Adrenal gland (tissue), 12 donors: ENCODE measurements around the gene MED13. TPM values are rescaled to one million over a fixed set of nuclear protein-coding genes. Genes with fewer than 3 reads are reported as not detected.

ENCODE experiments used
- DNase-seq, 7 donors: peaks; one replicate each; pipeline ENCODE4 v3.0.0-alpha.2; 2019 to 2020
- H3K27ac ChIP-seq, 5 donors: fragments of 200-600 bp; sonication (generic) in 4 of 5; 1 replicate in 3 of 5; 2 replicates in 2 of 5; pipeline versions ENCODE4 v1.5.1 to v1.8.0; 2016 to 2020; ENCODE audit warnings: mild to moderate bottlenecking in 1 of 5
- H3K27me3 ChIP-seq: fragments of 200-600 bp; 2 replicates; pipeline ENCODE4 v1.8.0; 2021
- H3K36me3 ChIP-seq, 2 donors: fragments of 200-600 bp; replicated peaks in 1 of 2; 1 replicate in 1 of 2; 2 replicates in 1 of 2; pipeline versions ENCODE4 v1.5.1 to v1.8.0; 2018 to 2022
- H3K4me1 ChIP-seq, 2 donors: fragments of 200-600 bp; replicated peaks in 1 of 2; 1 replicate in 1 of 2; 2 replicates in 1 of 2; pipeline versions ENCODE4 v1.5.1 to v1.8.0; 2018 to 2021
- H3K4me3 ChIP-seq, 4 donors: fragments of 200-600 bp; sonication (generic) in 3 of 4; one replicate each; pipeline ENCODE4 v1.5.1; 2016 to 2018
- H3K9me3 ChIP-seq, 3 donors: fragments of 200-600 bp; sonication (generic) in 1 of 3; replicated peaks in 1 of 3; 1 replicate in 2 of 3; 2 replicates in 1 of 3; pipeline versions ENCODE4 v1.5.1 to v1.8.0; 2016 to 2021
- POLR2A ChIP-seq, 2 donors: fragments of 450-650 bp; IDR thresholded peaks; one replicate each; pipeline ENCODE4 v1.6.1; 2017; ENCODE audit warnings: antibody characterized with exemption in 2 of 2, mild to moderate bottlenecking in 2 of 2, moderate library complexity in 1 of 2
- WGBS, 4 donors: extraction: QIAGEN DNeasy Blood & Tissue Kit in 2 of 4; methylation state at CpG; one replicate each; pipeline versions ENCODE4 v1.1.5 to v1.1.7; 2013 to 2017; 5-methylcytosine and 5-hydroxymethylcytosine counted together
- intact Hi-C, 2 donors: fragments of 100-400 bp; cut with DNase I; formaldehyde crosslinking; loops; one replicate each; pipeline versions ENCODE4 v1.14.1 to v1.15.0; 2022 to 2023
- polyA plus RNA-seq, 3 donors: library from polyadenylated mRNA; stranded (reverse); fragments of 200-250 nt in 2 of 3; fragments of 350-450 nt in 1 of 3; fragmentation: Illumina TruSeq in 1 of 3; extraction: RNeasy Lipid Tissue Mini Kit (QIAGEN cat#74804) in 1 of 3; gene quantifications; one replicate each; pipeline ENCODE4 v1.2.3, GENCODE V29; 2013 to 2014
- total RNA-seq, 9 donors: library from RNA; depleted of rRNA in 4 of 9; stranded (reverse); fragments of >200 nt in 4 of 9; fragments of 120-200 nt in 1 of 9; fragmentation: NEBNext Ultra II Directional in 1 of 9; extraction: Animal tissue kit (Norgen Biotek cat#: 25700) in 1 of 9; gene quantifications; one replicate each; pipeline versions ENCODE4 v1.1.0 to v1.2.4, GENCODE V29; 2013 to 2023
- TF ChIP-seq, protein P1 (sequence below), 6 experiments: fragments of 450-650 bp in 4 of 6; fragments of 200-600 bp in 2 of 6; sonication (generic) in 1 of 6; IDR thresholded peaks; 1 replicate in 5 of 6; 2 replicates in 1 of 6; pipeline versions ENCODE4 v1.5.1 to v1.8.0; 2016 to 2021; ENCODE audit warnings: antibody characterized with exemption in 6 of 6, mild to moderate bottlenecking in 2 of 6, moderate library complexity in 1 of 6
- donor health status: healthy with polysubstance abuse.
- donor health status: Bipolar disorder and iron deficiency.
- donor health status: DM: yes; HTN: yes; CAD: no.
- donor health status: DM: no; HTN: no; CAD: no.
- donor health status: DM: no; HTN: no; CAD: no.
- donor health status: DM: yes; HTN: yes; CAD: no.

Gene MED13
- total and polyA plus RNA-seq, 12 donors, result 8.2 to 62.3 (median 51.8) TPM

DNA sequence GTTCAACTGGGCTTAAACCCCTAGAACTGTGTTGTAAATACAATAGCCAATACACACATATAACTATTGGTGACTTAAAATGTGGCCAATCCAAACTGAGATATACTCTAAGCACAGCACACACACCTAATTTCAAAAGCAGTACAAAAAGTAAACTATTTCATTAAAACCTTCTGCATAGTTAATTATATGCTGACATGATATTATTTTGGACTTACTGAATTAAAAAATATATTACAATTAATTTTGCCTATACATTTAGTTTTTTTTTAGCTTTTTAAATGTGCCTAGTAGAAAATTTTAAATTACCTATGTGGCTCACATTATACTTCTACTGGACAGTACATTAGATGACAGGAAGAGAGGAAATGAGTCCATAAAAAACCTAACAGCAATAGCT, 21.5 kb downstream of the MED13 start:
- no peak for DNase-seq
- Histone ChIP-seq H3K9me3 (no peaks in the 10 kb centered on the region), H3K4me1 (no peaks in the 10 kb centered on the region), H3K27ac (no peak overlapping the region), H3K27me3 (no peaks in the 10 kb centered on the region), H3K4me3 (no peak overlapping the region), H3K36me3 (peaks cover 0 to 12% of the 10 kb centered on the region in 2 donors)
- intact Hi-C loops, result no loop called here
- TF ChIP-seq, protein P1, sequence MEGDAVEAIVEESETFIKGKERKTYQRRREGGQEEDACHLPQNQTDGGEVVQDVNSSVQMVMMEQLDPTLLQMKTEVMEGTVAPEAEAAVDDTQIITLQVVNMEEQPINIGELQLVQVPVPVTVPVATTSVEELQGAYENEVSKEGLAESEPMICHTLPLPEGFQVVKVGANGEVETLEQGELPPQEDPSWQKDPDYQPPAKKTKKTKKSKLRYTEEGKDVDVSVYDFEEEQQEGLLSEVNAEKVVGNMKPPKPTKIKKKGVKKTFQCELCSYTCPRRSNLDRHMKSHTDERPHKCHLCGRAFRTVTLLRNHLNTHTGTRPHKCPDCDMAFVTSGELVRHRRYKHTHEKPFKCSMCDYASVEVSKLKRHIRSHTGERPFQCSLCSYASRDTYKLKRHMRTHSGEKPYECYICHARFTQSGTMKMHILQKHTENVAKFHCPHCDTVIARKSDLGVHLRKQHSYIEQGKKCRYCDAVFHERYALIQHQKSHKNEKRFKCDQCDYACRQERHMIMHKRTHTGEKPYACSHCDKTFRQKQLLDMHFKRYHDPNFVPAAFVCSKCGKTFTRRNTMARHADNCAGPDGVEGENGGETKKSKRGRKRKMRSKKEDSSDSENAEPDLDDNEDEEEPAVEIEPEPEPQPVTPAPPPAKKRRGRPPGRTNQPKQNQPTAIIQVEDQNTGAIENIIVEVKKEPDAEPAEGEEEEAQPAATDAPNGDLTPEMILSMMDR (IDR thresholded peaks at IDR 0.05), result no peak
- TF ChIP-seq POLR2A (IDR thresholded peaks at IDR 0.05), result no peak

DNA sequence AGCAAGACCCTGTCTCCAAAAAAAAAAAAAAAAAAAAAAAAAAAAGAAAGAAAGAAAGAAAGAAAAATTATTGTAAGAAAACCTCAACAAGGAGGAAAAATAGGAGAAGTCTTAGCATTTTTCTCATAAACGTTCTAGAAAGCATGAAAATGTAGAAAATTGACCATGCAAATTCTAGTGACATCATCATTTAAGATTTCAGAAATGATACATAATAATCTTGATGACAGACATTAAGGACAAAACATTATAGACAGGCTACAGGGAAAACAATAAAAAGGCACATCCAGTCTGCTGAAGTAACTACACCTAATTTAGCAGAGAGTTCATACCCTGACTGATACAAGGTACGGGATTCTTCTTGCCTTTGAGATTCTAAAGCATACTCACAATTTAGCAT, 21.9 kb downstream of the MED13 start:
- 88 to 95% (median 89%) methylated on average over 2 of the region's 2 CpGs for WGBS, 4 donors
- H3K36me3 ChIP-seq, result peaks cover 0 to 12% of the 10 kb centered on the region in 2 donors

DNA sequence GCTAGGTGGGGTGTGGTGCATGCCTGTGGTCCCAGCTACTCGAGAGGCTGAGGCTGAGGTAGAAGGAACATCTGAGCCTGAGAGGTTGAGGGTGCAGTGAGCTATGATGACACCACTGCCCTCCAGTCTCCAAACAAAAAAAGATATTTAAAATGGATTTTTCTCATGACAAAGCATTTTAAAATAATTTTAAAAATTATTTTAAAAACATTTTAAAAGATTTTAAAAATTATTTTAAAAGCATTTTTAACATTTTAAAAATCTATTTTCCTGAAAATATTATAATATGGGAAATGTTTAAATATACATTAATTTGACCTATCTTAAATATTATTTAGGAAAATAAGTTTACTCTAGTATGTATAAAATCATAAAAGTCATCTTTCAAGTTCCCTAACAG, 26.8 kb downstream of the MED13 start:
- TF ChIP-seq POLR2A (IDR thresholded peaks at IDR 0.05), result no peak
- TF ChIP-seq, protein P1 (IDR thresholded peaks at IDR 0.05), result no peak
- Histone ChIP-seq H3K4me3 (no peak overlapping the region), H3K27me3 (no peaks in the 10 kb centered on the region), H3K36me3 (peaks cover 0 to 17% of the 10 kb centered on the region in 2 donors), H3K27ac (no peak overlapping the region), H3K9me3 (no peaks in the 10 kb centered on the region), H3K4me1 (no peaks in the 10 kb centered on the region)
- intact Hi-C loops, result loop anchor here in 1 of 2 donors (10.0 kb wide), 1 partner anchor 73 kb away; no protein-coding TSS in a partner anchor
- DNase-seq, result no peak
- 74 to 92% (median 83%) methylated on average over 1 of the region's 1 CpG for WGBS, 4 donors

More for the DNA sequence above, 21.9 kb downstream of the MED13 start:
- no peak for DNase-seq
- Histone ChIP-seq H3K4me1 (no peaks in the 10 kb centered on the region), H3K9me3 (no peaks in the 10 kb centered on the region), H3K27me3 (no peaks in the 10 kb centered on the region), H3K27ac (no peak overlapping the region), H3K4me3 (no peak overlapping the region)
- intact Hi-C loops, result no loop called here
- TF ChIP-seq, protein P1 (IDR thresholded peaks at IDR 0.05), result no peak
- TF ChIP-seq POLR2A (IDR thresholded peaks at IDR 0.05), result no peak

DNA sequence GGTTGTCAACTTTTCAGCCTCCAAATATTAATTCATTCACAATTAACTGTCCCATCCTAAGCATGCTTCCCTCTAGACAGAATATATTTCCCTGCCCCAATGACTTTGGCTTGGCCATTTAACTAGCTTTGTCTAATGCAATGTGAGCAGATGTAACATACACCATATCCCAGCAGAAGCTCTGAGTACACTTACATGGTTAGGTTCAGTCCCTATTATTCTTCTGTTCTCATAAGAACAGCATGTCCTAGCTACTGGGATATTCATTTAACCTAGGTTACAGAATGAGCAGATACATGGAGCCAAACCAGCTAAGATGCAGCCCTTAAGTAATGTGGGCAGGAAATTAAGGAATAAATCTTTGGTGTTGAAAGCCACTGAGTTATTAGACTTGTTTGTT, 31.8 kb downstream of the MED13 start:
- Histone ChIP-seq H3K27me3 (no peaks in the 10 kb centered on the region), H3K4me3 (no peak overlapping the region), H3K9me3 (no peaks in the 10 kb centered on the region), H3K36me3 (peaks cover 0 to 59% of the 10 kb centered on the region in 2 donors), H3K27ac (no peak overlapping the region), H3K4me1 (no peaks in the 10 kb centered on the region)
- intact Hi-C loops, result loop anchor here in 1 of 2 donors (10.0 kb wide), 1 partner anchor 69 kb away; no protein-coding TSS in a partner anchor
- DNase-seq, result no peak
- TF ChIP-seq POLR2A (IDR thresholded peaks at IDR 0.05), result no peak
- TF ChIP-seq, protein P1 (IDR thresholded peaks at IDR 0.05), result no peak
